Measurements from ENCODE around the gene LY6G5B.

The LY6G5B gene

GRCh38 chr6:31721351-31722020, 51.7 kb downstream of the LY6G5B start, which contains the start of gene LY6G6C:
Gene LY6G6C (minus strand): TSS chr6:31721746. CDS start chr6:31721679, 67 bp downstream.
- DNase-seq (ENCODE audit: low read depth) = no peak
- H3K4me3 ChIP-seq (ENCODE audit: control insufficient read depth, low read depth, low read length) = no peak within 1 kb of the TSS
- TF ChIP-seq CTCF (conservative IDR thresholded peaks at IDR 0.05; ENCODE audit: control insufficient read depth, insufficient read depth, low read depth, low read length) = no peak

GRCh38 chr6:31722173-31722572, 52.4 kb downstream of the LY6G5B start:
- no peak for TF ChIP-seq CTCF (conservative IDR thresholded peaks at IDR 0.05; ENCODE audit: control insufficient read depth, insufficient read depth, low read depth, low read length)
- DNase-seq (ENCODE audit: low read depth) = no peak
- no peak overlapping the region for H3K4me3 ChIP-seq (ENCODE audit: control insufficient read depth, low read depth, low read length)

Data from fibroblast of mammary gland (primary cell).